GM23248 (cell line): Measurements from ENCODE around the gene CACHD1. TPM values are rescaled to one million over a fixed set of nuclear protein-coding genes. Genes with fewer than 3 reads are reported as not detected.

Experiments
- DNase-seq: peaks from one replicate; pipeline ENCODE4 v3.0.0-alpha.2; 2015
- H2AFZ ChIP-seq: fragments of 200-600 bp; sonication (generic); 2 replicates; pipeline ENCODE4 v1.6.1; 2016; ENCODE audit warnings: antibody characterized with exemption
- H3F3A ChIP-seq: fragments of 200-600 bp; sonication (generic); 2 replicates; pipeline ENCODE4 v1.6.1; 2016; ENCODE audit warnings: mild to moderate bottlenecking, antibody characterized with exemption, mixed run types; ENCODE audit not compliant: insufficient read depth
- H3K27ac ChIP-seq: fragments of 200-600 bp; sonication (generic); 2 replicates; pipeline ENCODE4 v1.5.1; 2016; ENCODE audit warnings: mild to moderate bottlenecking
- H3K27me3 ChIP-seq: fragments of 200-600 bp; sonication (generic); replicated peaks from 2 replicates; pipeline ENCODE4 v1.6.1; 2016; ENCODE audit warnings: mild to moderate bottlenecking; ENCODE audit not compliant: insufficient read depth
- H3K36me3 ChIP-seq: fragments of 200-600 bp; sonication (generic); 2 replicates; pipeline ENCODE4 v1.6.1; 2016; ENCODE audit warnings: low read depth, mild to moderate bottlenecking
- H3K4me1 ChIP-seq: fragments of 200-600 bp; sonication (generic); 2 replicates; pipeline ENCODE4 v1.6.1; 2016; ENCODE audit warnings: mild to moderate bottlenecking; ENCODE audit not compliant: insufficient read depth
- H3K4me2 ChIP-seq: fragments of 200-600 bp; sonication (generic); one replicate; pipeline ENCODE4 v1.6.1; 2016; ENCODE audit warnings: mild to moderate bottlenecking; ENCODE audit not compliant: unreplicated experiment
- H3K4me3 ChIP-seq: fragments of 200-600 bp; sonication (generic); 2 replicates; pipeline ENCODE4 v1.5.1; 2016; ENCODE audit warnings: mild to moderate bottlenecking
- H3K79me2 ChIP-seq: fragments of 200-600 bp; sonication (generic); 2 replicates; pipeline ENCODE4 v1.6.1; 2016; ENCODE audit warnings: mild to moderate bottlenecking; ENCODE audit not compliant: insufficient read depth
- H3K9ac ChIP-seq: fragments of 200-600 bp; sonication (generic); 2 replicates; pipeline ENCODE4 v1.6.1; 2016; ENCODE audit warnings: mild to moderate bottlenecking
- H3K9me2 ChIP-seq: fragments of 200-600 bp; sonication (generic); 2 replicates; pipeline ENCODE4 v1.6.1; 2016; ENCODE audit warnings: mixed run types, mild to moderate bottlenecking, moderate library complexity; ENCODE audit not compliant: insufficient read depth
- H3K9me3 ChIP-seq: fragments of 200-600 bp; sonication (generic); one replicate; pipeline ENCODE4 v1.6.1; 2017; ENCODE audit warnings: low read depth
- H4K20me1 ChIP-seq: fragments of 200-600 bp; sonication (generic); 2 replicates; pipeline ENCODE4 v1.6.0; 2016; ENCODE audit not compliant: insufficient read depth
- EZH2 ChIP-seq: fragments of 200-600 bp; sonication (generic); IDR thresholded peaks from 2 replicates; pipeline ENCODE4 v1.6.1; 2018; ENCODE audit warnings: antibody characterized with exemption, mild to moderate bottlenecking; ENCODE audit not compliant: insufficient read depth, poor library complexity, severe bottlenecking
- EZH2phosphoT487 ChIP-seq: fragments of 200-600 bp; sonication (generic); IDR thresholded peaks from 2 replicates; pipeline ENCODE4 v1.6.1; 2018; ENCODE audit warnings: antibody characterized with exemption, moderate library complexity, mild to moderate bottlenecking, low read depth; ENCODE audit not compliant: insufficient read depth
- WGBS, 2 experiments: methylation state at CpG; one replicate each; pipeline ENCODE4 v1.1.6; 2015 to 2017; ENCODE audit warnings: low lambda C conversion rate in 2 of 2, low coverage in 1 of 2; ENCODE audit errors: missing lambda C conversion rate in 2 of 2; 5-methylcytosine and 5-hydroxymethylcytosine counted together
- in situ Hi-C: fragments of 300-500 bp; cut with MboI; formaldehyde crosslinking; loops from 2 replicates; pipeline ENCODE4 v1.15.0; 2020
- polyA plus RNA-seq: library from polyadenylated mRNA; unstranded; fragments of >200 nt; fragmentation: Nextera tagmentation; extraction: Ambion mirVana; gene quantifications from 2 replicates; pipeline ENCODE4 v1.2.1, GENCODE V29; 2016
- total RNA-seq: library from RNA; depleted of rRNA; stranded (reverse); fragments of >200 nt; shearing (Covaris generic); gene quantifications from 2 replicates; pipeline ENCODE4 v1.2.3, GENCODE V29; 2014

The CACHD1 gene
- total and polyA plus RNA-seq, 2 experiments from 2014 or later = 1.9 to 9.3 TPM

GRCh38 chr1:64598100-64598571 is 128.2 kb downstream of the CACHD1 start:
- in situ Hi-C loops = no loop called here
- Histone ChIP-seq H3F3A (peaks cover 10% of the 10 kb centered on the region), H3K4me2 (peak overlapping the region; percentile 91), H3K79me2 (no peaks in the 10 kb centered on the region), H3K9me3 (no peaks in the 10 kb centered on the region), H3K9me2 (no peaks in the 10 kb centered on the region), H3K4me3 (peak overlapping the region; percentile 61), H3K4me1 (peaks cover 26% of the 10 kb centered on the region), H3K9ac (0 out of 2 replicates have a peak overlapping the region, but pooled peaks have one; percentile 14), H3K36me3 (no peaks in the 10 kb centered on the region), H2AFZ (peak overlapping the region; percentile 62), H3K27me3 (no peaks in the 10 kb centered on the region), H3K27ac (no peak overlapping the region), H4K20me1 (no peaks in the 10 kb centered on the region)
- 30 to 31% methylated on average over 8 of the region's 8 CpGs for WGBS, 2 experiments
- DNase-seq = peak; percentile 83
- TF ChIP-seq EZH2 (no peak), EZH2phosphoT487 (no peak)

DNA sequence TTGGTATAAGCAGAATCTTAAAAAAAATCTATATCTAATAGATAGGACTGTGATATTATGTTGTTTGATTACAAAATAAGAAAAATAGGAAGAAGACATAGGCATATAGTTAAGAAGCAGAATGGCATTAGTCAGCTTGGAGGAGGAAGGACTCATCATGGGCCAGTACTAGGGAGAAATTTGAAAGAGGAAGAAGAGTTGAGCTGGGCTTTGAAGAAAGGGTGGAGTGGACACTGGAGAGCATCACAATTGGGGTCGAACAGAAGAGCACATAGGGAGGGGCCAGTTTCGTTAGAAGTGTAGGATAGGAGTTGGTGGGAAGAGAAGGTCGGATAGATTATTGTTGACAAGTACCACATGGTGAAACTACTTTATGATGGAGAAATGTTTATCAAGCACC is 129.3 kb downstream of the CACHD1 start:
- Histone ChIP-seq H3K4me1 (peaks cover 26% of the 10 kb centered on the region), H3F3A (peaks cover 10% of the 10 kb centered on the region), H3K9me2 (no peaks in the 10 kb centered on the region), H2AFZ (no peak overlapping the region), H3K4me3 (no peak overlapping the region), H3K27ac (no peak overlapping the region), H3K79me2 (no peaks in the 10 kb centered on the region), H3K4me2 (no peak overlapping the region), H3K9ac (no peak overlapping the region), H3K9me3 (no peaks in the 10 kb centered on the region), H3K36me3 (no peaks in the 10 kb centered on the region), H4K20me1 (no peaks in the 10 kb centered on the region), H3K27me3 (no peaks in the 10 kb centered on the region)
- peak; percentile 12 for DNase-seq
- in situ Hi-C loops = no loop called here
- WGBS, 2 experiments = 67 to 70% methylated on average over 3 of the region's 3 CpGs
- TF ChIP-seq EZH2 (no peak), EZH2phosphoT487 (no peak)

- in situ Hi-C loops = no loop called here
- H3F3A ChIP-seq = peaks cover 10% of the 10 kb centered on the region
- H3K9me2 ChIP-seq = no peaks in the 10 kb centered on the region
- H3K36me3 ChIP-seq = no peaks in the 10 kb centered on the region
- H3K9ac ChIP-seq = no peak overlapping the region
- no peak overlapping the region for H2AFZ ChIP-seq
- H3K4me1 ChIP-seq = peaks cover 26% of the 10 kb centered on the region
- H3K4me3 ChIP-seq = no peak overlapping the region
- H3K79me2 ChIP-seq = no peaks in the 10 kb centered on the region
- no peak overlapping the region for H3K4me2 ChIP-seq
- no peaks in the 10 kb centered on the region for H3K27me3 ChIP-seq
- DNase-seq = no peak
- no peak overlapping the region for H3K27ac ChIP-seq
- WGBS, 2 experiments = 28 to 36% methylated on average over 3 of the region's 3 CpGs
- no peaks in the 10 kb centered on the region for H3K9me3 ChIP-seq
- TF ChIP-seq EZH2 (no peak), EZH2phosphoT487 (no peak)
- no peaks in the 10 kb centered on the region for H4K20me1 ChIP-seq
Measured at GRCh38 chr1:64601207-64601606, 131.3 kb downstream of the CACHD1 start.

- TF ChIP-seq EZH2 (no peak), EZH2phosphoT487 (no peak)
- Histone ChIP-seq H2AFZ (no peak overlapping the region), H3K4me3 (no peak overlapping the region), H3K36me3 (no peaks in the 10 kb centered on the region), H3K9ac (no peak overlapping the region), H3K9me2 (no peaks in the 10 kb centered on the region), H4K20me1 (no peaks in the 10 kb centered on the region), H3K4me2 (no peak overlapping the region), H3K9me3 (no peaks in the 10 kb centered on the region), H3F3A (no peaks in the 10 kb centered on the region), H3K4me1 (0 out of 2 replicates have a peak, but pooled peaks cover 3% of the 10 kb centered on the region), H3K79me2 (no peaks in the 10 kb centered on the region), H3K27ac (no peak overlapping the region), H3K27me3 (no peaks in the 10 kb centered on the region)
- in situ Hi-C loops = no loop called here
- peak; percentile 9 for DNase-seq
- WGBS, 2 experiments = 19 to 22% methylated on average over 1 of the region's 1 CpG
Measured at GRCh38 chr1:64608005-64608650, 138.2 kb downstream of the CACHD1 start.
